IMR-90 (cell line): ENCODE results near the gene MACC1. TPM values are rescaled to one million over a fixed set of nuclear protein-coding genes. Genes with fewer than 3 reads are reported as not detected.
A peak's percentile ranks its signal among the peaks of the same experiment; 100 is the strongest.

Experiments used
- ATAC-seq: fragments of 200-7000 bp; cut with Tn5 transposase; 2 replicates; pipeline ENCODE4 v1.9.1; 2020; ENCODE audit warnings: low read depth, mild to moderate bottlenecking, moderate library complexity
- BruUV-seq: library from RNA; stranded (reverse); fragments of 400-500 nt; replicated peaks from 2 replicates; lab custom pipeline; 2021; lab: Mats Ljungman, UMichigan
- CTCF ChIA-PET: fragments of 300-600 bp; formaldehyde crosslinking; extraction: SDS; loops from one replicate; lab custom pipeline; 2021; ENCODE audit warnings: antibody characterized with exemption; lab: Yijun Ruan, JAX
- POLR2A ChIA-PET: fragments of 300-600 bp; sonication (Branson Sonifier 250); formaldehyde crosslinking; loops from one replicate; lab custom pipeline; 2022; ENCODE audit warnings: antibody characterized with exemption; ENCODE audit not compliant: unreplicated experiment; lab: Charles Lee
- DNase-seq: peaks from one replicate; pipeline ENCODE4 v3.0.0; 2013
- H2AFZ ChIP-seq: replicated peaks from 2 replicates; pipeline ENCODE3; 2013; ENCODE audit warnings: low read length, mild to moderate bottlenecking; ENCODE audit not compliant: poor library complexity
- H2AK5ac ChIP-seq: 2 replicates; pipeline ENCODE4 v1.6.1; 2013; ENCODE audit warnings: low read depth, low read length, inconsistent platforms
- H2AK9ac ChIP-seq: replicated peaks from 2 replicates; pipeline ENCODE3; 2013; ENCODE audit warnings: mild to moderate bottlenecking, low read depth, low read length, moderate library complexity; ENCODE audit not compliant: poor library complexity
- H2BK120ac ChIP-seq: 2 replicates; pipeline ENCODE4 v1.6.1; 2013; ENCODE audit warnings: low read depth, low read length, inconsistent platforms
- H2BK15ac ChIP-seq: 3 replicates; pipeline ENCODE4 v1.6.1; 2013; ENCODE audit warnings: low read depth, low read length, inconsistent platforms
- H2BK20ac ChIP-seq: 2 replicates; pipeline ENCODE4 v1.6.1; 2013; ENCODE audit warnings: low read depth, mild to moderate bottlenecking, inconsistent platforms, low read length, moderate library complexity
- H2BK5ac ChIP-seq: 2 replicates; pipeline ENCODE4 v1.6.1; 2013; ENCODE audit warnings: mild to moderate bottlenecking, low read depth, low read length, inconsistent platforms; ENCODE audit not compliant: poor library complexity, severe bottlenecking
- H3K14ac ChIP-seq: replicated peaks from 2 replicates; pipeline ENCODE4 v1.6.1; 2013; ENCODE audit warnings: low read depth, low read length, inconsistent platforms
- H3K18ac ChIP-seq: 2 replicates; pipeline ENCODE4 v1.6.1; 2013; ENCODE audit warnings: low read depth, low read length, control low read depth
- H3K23ac ChIP-seq: 2 replicates; pipeline ENCODE4 v1.6.1; 2013; ENCODE audit warnings: low read depth, low read length, inconsistent platforms
- H3K27ac ChIP-seq: 2 replicates; pipeline ENCODE4 v1.5.1; 2013; ENCODE audit warnings: mild to moderate bottlenecking, control low read depth, low read length; ENCODE audit not compliant: insufficient read depth
- H3K27me3 ChIP-seq: 2 replicates; pipeline ENCODE4 v1.6.1; 2013; ENCODE audit warnings: low read length; ENCODE audit not compliant: control insufficient read depth, insufficient read depth
- H3K36me3 ChIP-seq: 2 replicates; pipeline ENCODE4 v1.6.1; 2013; ENCODE audit warnings: low read length, mixed read lengths; ENCODE audit not compliant: control insufficient read depth, insufficient read depth
- H3K4ac ChIP-seq: 2 replicates; pipeline ENCODE4 v1.6.1; 2013; ENCODE audit warnings: low read depth, low read length, inconsistent platforms
- H3K4me1 ChIP-seq: 2 replicates; pipeline ENCODE4 v1.6.1; 2013; ENCODE audit warnings: low read length, mixed read lengths; ENCODE audit not compliant: control insufficient read depth, insufficient read depth
- H3K4me2 ChIP-seq: 2 replicates; pipeline ENCODE4 v1.6.1; 2013; ENCODE audit warnings: low read depth, mild to moderate bottlenecking, control low read depth, low read length, moderate library complexity
- H3K4me3 ChIP-seq: 2 replicates; pipeline ENCODE4 v1.5.1; 2013; ENCODE audit warnings: low read depth, mild to moderate bottlenecking, control low read depth, low read length, moderate library complexity; ENCODE audit not compliant: insufficient read depth
- H3K56ac ChIP-seq: 2 replicates; pipeline ENCODE4 v1.6.1; 2013; ENCODE audit warnings: low read length, inconsistent platforms; ENCODE audit not compliant: insufficient read depth; ENCODE audit errors: extremely low read depth
- H3K79me1 ChIP-seq, 2 experiments: 2 replicates each; pipeline ENCODE4 v1.6.1; 2013; ENCODE audit warnings: low read length in 2 of 2, inconsistent platforms in 1 of 2, low read depth in 1 of 2
- H3K9ac ChIP-seq: 2 replicates; pipeline ENCODE4 v1.6.1; 2013; ENCODE audit warnings: low read depth, low read length, control low read depth
- H3K9me1 ChIP-seq: 2 replicates; pipeline ENCODE4 v1.6.1; 2013; ENCODE audit warnings: low read length, inconsistent platforms; ENCODE audit not compliant: insufficient read depth
- H3K9me3 ChIP-seq: 2 replicates; pipeline ENCODE4 v1.6.1; 2013; ENCODE audit warnings: low read length; ENCODE audit not compliant: control insufficient read depth, insufficient read depth
- H4K20me1 ChIP-seq: 2 replicates; pipeline ENCODE4 v1.6.1; 2013; ENCODE audit warnings: low read length, inconsistent platforms; ENCODE audit not compliant: insufficient read depth
- H4K5ac ChIP-seq: 2 replicates; pipeline ENCODE4 v1.6.1; 2013; ENCODE audit warnings: mild to moderate bottlenecking, low read depth, low read length, control low read depth
- H4K8ac ChIP-seq, 2 experiments: 2 replicates each; pipeline ENCODE4 v1.6.1; 2013; ENCODE audit warnings: low read depth in 2 of 2, low read length in 2 of 2, control low read depth in 1 of 2, inconsistent platforms in 1 of 2
- H4K91ac ChIP-seq: 2 replicates; pipeline ENCODE4 v1.6.1; 2013; ENCODE audit warnings: low read depth, low read length, inconsistent platforms; ENCODE audit not compliant: insufficient read depth
- CEBPB ChIP-seq: IDR thresholded peaks from 2 replicates; pipeline ENCODE4 v1.6.1; 2012; ENCODE audit warnings: low read depth, low read length, improper control_type of control experiment
- CHD1 ChIP-seq: IDR thresholded peaks from 2 replicates; pipeline ENCODE4 v1.6.1; 2012; ENCODE audit warnings: low read depth, low read length, improper control_type of control experiment
- FOS ChIP-seq: fragments of 150-350 bp; IDR thresholded peaks from 2 replicates; pipeline ENCODE4 v1.6.1; 2016; ENCODE audit warnings: low read depth, low read length
- MAZ ChIP-seq: IDR thresholded peaks from 2 replicates; pipeline ENCODE4 v1.6.1; 2012; ENCODE audit warnings: low read depth, mild to moderate bottlenecking, low read length, improper control_type of control experiment, moderate library complexity, borderline replicate concordance
- NFE2L2 ChIP-seq: fragments of 150-350 bp; IDR thresholded peaks from 2 replicates; pipeline ENCODE4 v1.6.1; 2016; ENCODE audit warnings: low read depth, mild to moderate bottlenecking, low read length
- RCOR1 ChIP-seq: IDR thresholded peaks from 2 replicates; pipeline ENCODE4 v1.6.1; 2012; ENCODE audit warnings: mild to moderate bottlenecking, low read length, improper control_type of control experiment; ENCODE audit not compliant: insufficient replicate concordance
- RFX5 ChIP-seq: IDR thresholded peaks from 2 replicates; pipeline ENCODE4 v1.8.0; 2012; ENCODE audit warnings: low read depth, mild to moderate bottlenecking, low read length, moderate library complexity
- WGBS, 2 experiments: methylation state at CpG; one replicate each; pipeline versions ENCODE4 v1.1.5 to v1.1.7; 2013; ENCODE audit warnings: missing lambda C conversion rate in 2 of 2; ENCODE audit not compliant: insufficient read length in 1 of 2; ENCODE audit errors: extremely low coverage in 2 of 2; 5-methylcytosine and 5-hydroxymethylcytosine counted together
- dilution Hi-C: fragments of 300-500 bp; cut with HindIII; formaldehyde crosslinking; loops from one replicate; pipeline ENCODE4 v1.14.3; 2018; ENCODE audit warnings: low sequenced_read_pairs; ENCODE audit not compliant: unreplicated experiment
- in situ Hi-C: fragments of 300-500 bp; cut with MboI; formaldehyde crosslinking; loops from 3 replicates; pipeline ENCODE4 v1.14.3; 2019; ENCODE audit warnings: low sequenced_read_pairs, inconsistent platforms, mixed read lengths
- intact Hi-C: fragments of 100-400 bp; cut with micrococcal nuclease; formaldehyde crosslinking; loops from 2 replicates; pipeline ENCODE4 v1.10.0; 2022
- polyA plus RNA-seq, 3 experiments: library from polyadenylated mRNA; depleted of rRNA; stranded (reverse); fragments of >200 nt; gene quantifications; 2 replicates each; pipeline ENCODE4 v1.2.3, GENCODE V29; 2012; ENCODE audit warnings: low replicate concordance in 1 of 3
- total RNA-seq: library from RNA; depleted of rRNA; stranded (reverse); fragments of >200 nt; gene quantifications from 2 replicates; pipeline ENCODE4 v1.2.3, GENCODE V29; 2012
- TF ChIP-seq, protein P1 (sequence below): fragments of 150-350 bp; IDR thresholded peaks from 2 replicates; pipeline ENCODE4 v1.6.1; 2017; ENCODE audit warnings: mild to moderate bottlenecking, antibody characterized with exemption, low read length, low read depth
- TF ChIP-seq, protein P2 (sequence below): fragments of 150-350 bp; IDR thresholded peaks from 2 replicates; pipeline ENCODE4 v1.6.1; 2016; ENCODE audit warnings: low read depth, mild to moderate bottlenecking, low read length, moderate library complexity, borderline replicate concordance

MACC1 gene
- total and polyA plus RNA-seq, 2 of the 4 experiments (the other 2 are of a cell fraction), result under 0.01 TPM; not detected in 1

DNA sequence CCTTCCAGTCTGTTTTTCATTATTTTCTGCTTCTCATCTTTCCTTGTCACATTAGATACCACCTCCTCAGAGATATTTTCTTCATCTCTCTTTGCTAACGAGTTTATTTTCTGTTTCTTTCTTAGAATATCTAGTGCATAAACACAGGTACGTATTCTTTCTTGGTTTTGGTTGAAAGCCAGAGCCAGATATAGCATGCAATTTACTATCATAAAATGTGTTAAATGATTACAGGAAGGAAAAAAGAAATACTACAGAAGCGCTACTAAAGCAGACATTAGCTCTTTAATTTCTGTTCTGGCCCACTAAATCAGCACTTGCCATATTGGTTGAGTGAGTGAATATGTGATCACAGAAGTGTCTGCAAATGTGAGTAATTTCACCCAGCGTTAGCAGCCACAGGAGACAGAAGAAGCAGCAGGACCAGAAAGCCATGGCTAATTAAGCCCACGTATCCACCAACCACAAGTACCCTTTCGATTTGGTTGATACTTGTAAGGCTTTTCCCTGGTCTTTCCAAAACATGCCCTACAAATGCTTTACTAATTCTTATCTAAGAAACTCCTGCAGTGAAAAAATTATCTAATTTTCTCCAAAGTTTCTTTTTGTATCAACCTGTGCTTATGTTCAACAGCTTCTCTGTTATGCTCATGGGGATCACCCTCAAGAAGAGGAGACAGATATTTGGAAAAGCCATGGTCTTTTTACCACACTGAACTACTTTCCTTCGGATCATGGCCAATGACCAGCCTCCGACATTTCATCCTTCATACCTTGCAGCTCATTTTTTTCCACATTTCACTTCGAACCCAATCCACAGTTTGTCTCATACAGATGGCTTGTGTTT is 23.1 kb upstream of the MACC1 start:
- 95% methylated on average over 4 of the region's 9 CpGs; no CpG with 5 or more reads in 1 of the 2 experiments for WGBS, 2 experiments

More for the DNA sequence above, 23.1 kb upstream of the MACC1 start:
- Histone ChIP-seq H3K9me1 (no peaks in the 10 kb centered on the region; the same call in 1 of the 2 replicates), H2AFZ (no peak overlapping the region), H3K27ac (no peak overlapping the region), H4K20me1 (no peaks in the 10 kb centered on the region), H3K9me3 (no peaks in the 10 kb centered on the region), H2BK120ac (peak overlapping the region; percentile 28), H3K9ac (no peak overlapping the region), H3K56ac (no peak overlapping the region), H2BK5ac (peak overlapping the region; percentile 72), H3K23ac (no peak overlapping the region), H3K4ac (peak overlapping the region; percentile 34; the same call in 1 of the 2 replicates), H3K4me2 (no peak overlapping the region), H2AK9ac (no peak overlapping the region), H3K14ac (peak overlapping the region; percentile 58), H3K18ac (peak overlapping the region; percentile 91), H4K5ac (peak overlapping the region; percentile 62), H3K36me3 (no peaks in the 10 kb centered on the region), H3K27me3 (no peaks in the 10 kb centered on the region), H2BK15ac (peak overlapping the region; percentile 39; the same call in 1 of the 3 replicates), H2BK20ac (peak overlapping the region; percentile 68; the same call in 1 of the 2 replicates), H2AK5ac (peak overlapping the region; percentile 5; the same call in 1 of the 2 replicates), H4K91ac (peak overlapping the region; percentile 53), H3K79me1 (no peaks in the 10 kb centered on the region), H4K8ac (peak overlapping the region; percentile 11 to 24; a peak in 2 of 4 replicates), H3K4me1 (peaks cover 11% of the 10 kb centered on the region), H3K4me3 (no peak overlapping the region)
- no TSS peak for BruUV-seq
- dilution Hi-C loops, result no loop called here
- in situ Hi-C loops, result no loop called here
- POLR2A ChIA-PET, result no interaction called here
- no peak for ATAC-seq
- TF ChIP-seq MAZ (no peak), RCOR1 (no peak), FOS (no peak), NFE2L2 (no peak), CEBPB (no peak), RFX5 (no peak), CHD1 (no peak)
- TF ChIP-seq, protein P1, sequence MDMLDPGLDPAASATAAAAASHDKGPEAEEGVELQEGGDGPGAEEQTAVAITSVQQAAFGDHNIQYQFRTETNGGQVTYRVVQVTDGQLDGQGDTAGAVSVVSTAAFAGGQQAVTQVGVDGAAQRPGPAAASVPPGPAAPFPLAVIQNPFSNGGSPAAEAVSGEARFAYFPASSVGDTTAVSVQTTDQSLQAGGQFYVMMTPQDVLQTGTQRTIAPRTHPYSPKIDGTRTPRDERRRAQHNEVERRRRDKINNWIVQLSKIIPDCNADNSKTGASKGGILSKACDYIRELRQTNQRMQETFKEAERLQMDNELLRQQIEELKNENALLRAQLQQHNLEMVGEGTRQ, result no peak
- TF ChIP-seq, protein P2, sequence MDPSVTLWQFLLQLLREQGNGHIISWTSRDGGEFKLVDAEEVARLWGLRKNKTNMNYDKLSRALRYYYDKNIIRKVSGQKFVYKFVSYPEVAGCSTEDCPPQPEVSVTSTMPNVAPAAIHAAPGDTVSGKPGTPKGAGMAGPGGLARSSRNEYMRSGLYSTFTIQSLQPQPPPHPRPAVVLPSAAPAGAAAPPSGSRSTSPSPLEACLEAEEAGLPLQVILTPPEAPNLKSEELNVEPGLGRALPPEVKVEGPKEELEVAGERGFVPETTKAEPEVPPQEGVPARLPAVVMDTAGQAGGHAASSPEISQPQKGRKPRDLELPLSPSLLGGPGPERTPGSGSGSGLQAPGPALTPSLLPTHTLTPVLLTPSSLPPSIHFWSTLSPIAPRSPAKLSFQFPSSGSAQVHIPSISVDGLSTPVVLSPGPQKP, result no peak
- intact Hi-C loops, result no loop called here
- CTCF ChIA-PET, result interaction anchor here (0.6 kb wide), 1 partner anchor 195 kb away, joined by 4 read pairs; no protein-coding TSS in a partner anchor
- DNase-seq, result no peak
